ENCODE results near the gene STXBP1. TPM values are rescaled to one million over a fixed set of nuclear protein-coding genes. Genes with fewer than 3 reads are reported as not detected.
"Not testable (repeated sequence)": the region's sequence is repeated elsewhere in the genome, so short reads cannot be mapped to it uniquely, and the experiment has no call there.

Gene STXBP1
- total RNA-seq, 2 experiments from 2014 or later, result 1.9 to 3.4 TPM

- no peaks in the 10 kb centered on the region for H3K9me3 Mint-ChIP-seq
- peaks cover 18% of the 10 kb centered on the region for H3K4me1 ChIP-seq (ENCODE audit: insufficient read depth, low read length)
- H3K9me3 ChIP-seq (ENCODE audit: control insufficient read depth in 1 of 2, insufficient read depth in 1 of 2, low read length in 2 of 2), result no peaks in the 10 kb centered on the region
- no peak for ATAC-seq (ENCODE audit: poor library complexity)
- H3K4me3 ChIP-seq (ENCODE audit: low read length), result no peak overlapping the region
- H3K4me1 Mint-ChIP-seq (ENCODE audit: low read depth), result peaks cover 8% of the 10 kb centered on the region
- no peak overlapping the region for H3K4me3 Mint-ChIP-seq
- no peaks in the 10 kb centered on the region for H3K27me3 Mint-ChIP-seq
- intact Hi-C loops (cut with DNase I, micrococcal nuclease), result loop anchor here in 1 of 2 experiments (10.0 kb wide), 1 partner anchor 636 kb away; no protein-coding TSS in a partner anchor
- no peaks in the 10 kb centered on the region for H3K27me3 ChIP-seq (ENCODE audit: control insufficient read depth in 1 of 2, insufficient read depth in 2 of 2, low read length in 2 of 2)
- POLR2A ChIA-PET, result no interaction called here
- CTCF ChIA-PET, result no interaction called here
- no peak for TF ChIP-seq CTCF (IDR thresholded peaks at IDR 0.05)
- H3K36me3 ChIP-seq (ENCODE audit: insufficient read depth, low read length), result no peaks in the 10 kb centered on the region
- no peak overlapping the region for H3K27ac ChIP-seq (ENCODE audit: low read depth in 1 of 2, low read length in 2 of 2)
- H3K27ac Mint-ChIP-seq, result no peak overlapping the region
- H3K36me3 Mint-ChIP-seq (ENCODE audit: low read depth), result no peaks in the 10 kb centered on the region
- no peak for DNase-seq
Measured at GRCh38 chr9:127580879-127581475, 31.1 kb upstream of the STXBP1 start.

- DNase-seq; ATAC-seq (ENCODE audit: poor library complexity); H3K4me3 Mint-ChIP-seq; H3K9me3 Mint-ChIP-seq; H3K9me3 ChIP-seq (ENCODE audit: control insufficient read depth in 1 of 2, insufficient read depth in 1 of 2, low read length in 2 of 2); H3K36me3 Mint-ChIP-seq (ENCODE audit: low read depth); H3K4me1 Mint-ChIP-seq (ENCODE audit: low read depth); H3K4me3 ChIP-seq (ENCODE audit: low read length); H3K27ac Mint-ChIP-seq; H3K27ac ChIP-seq (ENCODE audit: low read depth in 1 of 2, low read length in 2 of 2); H3K36me3 ChIP-seq (ENCODE audit: insufficient read depth, low read length); POLR2A ChIA-PET; H3K4me1 ChIP-seq (ENCODE audit: insufficient read depth, low read length); H3K27me3 ChIP-seq (ENCODE audit: control insufficient read depth in 1 of 2, insufficient read depth in 2 of 2, low read length in 2 of 2): not testable (repeated sequence)
- intact Hi-C loops (cut with DNase I, micrococcal nuclease), result loop anchor here in 1 of 2 experiments (10.0 kb wide), 1 partner anchor 640 kb away; no protein-coding TSS in a partner anchor
- H3K27me3 Mint-ChIP-seq, result peaks cover 13% of the 10 kb centered on the region
- CTCF ChIA-PET, result interaction anchor here (0.7 to 1.3 kb wide), 2 partner anchors 9 to 79 kb away, joined by 3 read pairs; no protein-coding TSS in a partner anchor
Measured at GRCh38 chr9:127584474-127584805, 27.6 kb upstream of the STXBP1 start.

- Histone ChIP-seq H3K4me1 (ENCODE audit: insufficient read depth, low read length) (peaks cover 4% of the 10 kb centered on the region), H3K36me3 (ENCODE audit: insufficient read depth, low read length) (no peaks in the 10 kb centered on the region), H3K27ac (ENCODE audit: low read depth in 1 of 2, low read length in 2 of 2) (no peak overlapping the region), H3K9me3 (ENCODE audit: control insufficient read depth in 1 of 2, insufficient read depth in 1 of 2, low read length in 2 of 2) (no peaks in the 10 kb centered on the region), H3K4me3 (ENCODE audit: low read length) (no peak overlapping the region), H3K27me3 (ENCODE audit: control insufficient read depth in 1 of 2, insufficient read depth in 2 of 2, low read length in 2 of 2) (no peaks in the 10 kb centered on the region)
- H3K4me3 Mint-ChIP-seq, result no peak overlapping the region
- no peaks in the 10 kb centered on the region for H3K9me3 Mint-ChIP-seq
- ChIA-PET POLR2A (no interaction called here), CTCF (interaction anchor here (0.7 to 1.3 kb wide), 2 partner anchors 80 to 214 kb away, joined by 3 read pairs; no protein-coding TSS in a partner anchor)
- H3K27me3 Mint-ChIP-seq, result peaks cover 19% of the 10 kb centered on the region
- intact Hi-C loops (cut with DNase I, micrococcal nuclease), result loop anchor here in 1 of 2 experiments (10.0 kb wide), 1 partner anchor 640 kb away; no protein-coding TSS in a partner anchor
- ATAC-seq (ENCODE audit: poor library complexity), result no peak
- H3K4me1 Mint-ChIP-seq (ENCODE audit: low read depth), result no peaks in the 10 kb centered on the region
- DNase-seq, result no peak
- no peaks in the 10 kb centered on the region for H3K36me3 Mint-ChIP-seq (ENCODE audit: low read depth)
- TF ChIP-seq CTCF (IDR thresholded peaks at IDR 0.05), result no peak
- no peak overlapping the region for H3K27ac Mint-ChIP-seq
Measured at GRCh38 chr9:127585161-127585819, 26.8 kb upstream of the STXBP1 start.

Measured in CD4-positive, alpha-beta T cell (primary cell).